Measurements from ENCODE around the gene TSPY8. TPM values are rescaled to one million over a fixed set of nuclear protein-coding genes. Genes with fewer than 3 reads are reported as not detected.
"Not testable (repeated sequence)": the region's sequence is repeated elsewhere in the genome, so short reads cannot be mapped to it uniquely, and the experiment has no call there.

TSPY8 gene, protein sequence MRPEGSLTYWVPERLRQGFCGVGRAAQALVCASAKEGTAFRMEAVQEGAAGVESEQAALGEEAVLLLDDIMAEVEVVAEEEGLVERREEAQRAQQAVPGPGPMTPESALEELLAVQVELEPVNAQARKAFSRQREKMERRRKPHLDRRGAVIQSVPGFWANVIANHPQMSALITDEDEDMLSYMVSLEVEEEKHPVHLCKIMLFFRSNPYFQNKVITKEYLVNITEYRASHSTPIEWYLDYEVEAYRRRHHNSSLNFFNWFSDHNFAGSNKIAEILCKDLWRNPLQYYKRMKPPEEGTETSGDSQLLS
- not detected for polyA plus RNA-seq (2012; ENCODE audit: insufficient read depth, insufficient read length)

GRCh38 chrY:9357497-9357896, at the start of gene TSPY8:
TSS of gene TSPY8 (plus strand) at chrY:9357797. CDS start at chrY:9357843, 46 bp downstream.
- DNase-seq (ENCODE audit: low read depth, low spot score); H3K4me3 ChIP-seq (ENCODE audit: low read length): not testable (repeated sequence)

DNA sequence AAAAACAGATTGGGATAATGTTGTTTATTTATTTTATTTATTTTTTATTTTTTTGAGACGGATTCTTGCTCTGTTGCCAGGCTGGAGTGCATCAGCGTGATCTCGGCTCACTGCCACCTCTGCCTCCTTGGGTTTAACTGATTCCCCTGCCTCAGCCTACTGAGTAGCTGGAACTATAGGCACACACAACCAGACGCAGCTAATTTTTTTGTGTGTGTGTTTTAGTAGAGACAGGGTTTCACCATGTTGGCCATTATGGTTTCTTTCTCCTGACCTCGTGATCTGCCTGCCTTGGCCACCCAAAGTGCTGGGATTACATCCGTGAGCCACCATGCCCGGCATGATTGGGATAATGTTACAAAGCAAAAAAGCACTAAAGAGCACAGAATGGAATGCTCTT, 36.6 kb upstream of the TSPY8 start:
- no peak for DNase-seq (ENCODE audit: low read depth, low spot score)
- no peak overlapping the region for H3K4me3 ChIP-seq (ENCODE audit: low read length)

DNA sequence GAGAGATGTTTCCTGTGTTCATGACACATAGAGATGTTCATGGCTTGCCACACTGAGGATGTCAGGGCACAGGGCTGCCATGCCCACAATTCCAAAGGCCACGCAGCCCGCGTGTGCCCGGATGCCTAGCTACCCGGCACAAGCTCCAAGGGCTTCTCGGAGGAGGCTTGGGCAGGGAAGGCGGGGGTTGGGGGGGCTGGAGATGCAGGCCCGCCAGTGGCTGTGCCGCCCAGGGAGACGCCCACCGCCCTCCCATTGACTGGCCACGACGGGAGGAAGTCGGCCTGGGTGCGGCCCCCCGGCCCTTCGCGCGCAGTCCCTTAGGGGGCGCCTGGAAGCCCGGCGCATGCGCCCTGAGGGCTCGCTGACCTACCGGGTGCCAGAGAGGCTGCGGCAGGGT, 20.4 kb upstream of the TSPY8 start, which contains the start of gene TSPY4:
TSPY4 (plus strand) TSS at position 301 of the 400 bp plus-strand sequence; CDS start at position 347, 46 bp downstream.
- not testable (repeated sequence) for H3K4me3 ChIP-seq (ENCODE audit: low read length); DNase-seq (ENCODE audit: low read depth, low spot score)

GRCh38 chrY:9396527-9396926, 38.9 kb downstream of the TSPY8 start:
- not testable (repeated sequence) for H3K4me3 ChIP-seq (ENCODE audit: low read length); DNase-seq (ENCODE audit: low read depth, low spot score)

GRCh38 chrY:9398121-9398520, 40.5 kb downstream of the TSPY8 start, which contains the start of gene TSPY3:
TSS of gene TSPY3 (plus strand) at chrY:9398421. CDS start at chrY:9398467, 46 bp downstream.
- not testable (repeated sequence) for H3K4me3 ChIP-seq (ENCODE audit: low read length); DNase-seq (ENCODE audit: low read depth, low spot score)
